Liver (tissue), 9 donors: ENCODE results near the gene AGTRAP. TPM values are rescaled to one million over a fixed set of nuclear protein-coding genes. Genes with fewer than 3 reads are reported as not detected.

Experiments
- DNase-seq: peaks from one replicate; pipeline ENCODE4 v3.0.0-alpha.2; 2017; ENCODE audit warnings: low spot score
- H3K27ac ChIP-seq, 2 donors: one replicate each; pipeline ENCODE4 v1.7.0; 2013; ENCODE audit warnings: inconsistent platforms in 2 of 2, low read length in 2 of 2, control low read depth in 1 of 2, low read depth in 1 of 2, mild to moderate bottlenecking in 1 of 2
- H3K27me3 ChIP-seq, 4 donors: one replicate each; pipeline versions ENCODE4 v1.6.1 to v1.7.0; 2013; ENCODE audit warnings: low read length in 3 of 4, inconsistent platforms in 1 of 4, mild to moderate bottlenecking in 1 of 4, moderate library complexity in 1 of 4; ENCODE audit not compliant: control insufficient read depth in 4 of 4, insufficient read depth in 4 of 4
- H3K36me3 ChIP-seq, 4 donors: one replicate each; pipeline versions ENCODE4 v1.6.1 to v1.7.0; 2013; ENCODE audit warnings: low read length in 3 of 4, mild to moderate bottlenecking in 3 of 4, low read depth in 1 of 4, moderate library complexity in 1 of 4; ENCODE audit not compliant: control insufficient read depth in 4 of 4, insufficient read depth in 3 of 4
- H3K4me1 ChIP-seq, 4 donors: one replicate each; pipeline versions ENCODE4 v1.6.1 to v1.7.0; 2013; ENCODE audit warnings: low read length in 3 of 4, mild to moderate bottlenecking in 3 of 4, moderate library complexity in 1 of 4; ENCODE audit not compliant: control insufficient read depth in 4 of 4, insufficient read depth in 4 of 4
- H3K4me3 ChIP-seq, 3 donors: one replicate each; pipeline versions ENCODE4 v1.6.1 to v1.7.0; 2013; ENCODE audit warnings: low read length in 3 of 3, control low read depth in 1 of 3, low read depth in 1 of 3, mild to moderate bottlenecking in 1 of 3
- H3K9ac ChIP-seq, 2 donors: one replicate each; pipeline ENCODE4 v1.7.0; 2013; ENCODE audit warnings: low read length in 2 of 2, mild to moderate bottlenecking in 2 of 2, moderate library complexity in 2 of 2, control low read depth in 1 of 2, low read depth in 1 of 2
- H3K9me3 ChIP-seq, 4 donors: one replicate each; pipeline versions ENCODE4 v1.6.1 to v1.7.0; 2013; ENCODE audit warnings: low read length in 3 of 4; ENCODE audit not compliant: control insufficient read depth in 4 of 4
- ATF3 ChIP-seq: IDR thresholded peaks from 2 replicates; pipeline ENCODE4 v1.6.1; 2016; ENCODE audit warnings: antibody characterized with exemption
- CTCF ChIP-seq: fragments of 150-350 bp; IDR thresholded peaks from 2 replicates; pipeline ENCODE4 v1.5.1; 2017; ENCODE audit warnings: improper control_type of control experiment, low read depth, low read length; ENCODE audit not compliant: missing input control
- FOXA1 ChIP-seq: IDR thresholded peaks from 2 replicates; pipeline ENCODE4 v1.6.1; 2016; ENCODE audit warnings: antibody characterized with exemption
- FOXA2 ChIP-seq: IDR thresholded peaks from 2 replicates; pipeline ENCODE4 v1.6.1; 2016; ENCODE audit warnings: antibody characterized with exemption
- HNF4A ChIP-seq, 2 donors: conservative IDR thresholded peaks; 2 replicates each; pipeline ENCODE4 v1.6.1; 2016; ENCODE audit warnings: antibody characterized with exemption in 2 of 2, mild to moderate bottlenecking in 2 of 2
- HNF4G ChIP-seq: IDR thresholded peaks from 2 replicates; pipeline ENCODE4 v1.6.1; 2016; ENCODE audit warnings: antibody characterized with exemption
- JUND ChIP-seq, 2 donors: IDR thresholded peaks; 2 replicates each; pipeline ENCODE4 v1.6.1; 2016; ENCODE audit warnings: antibody characterized with exemption in 2 of 2
- NR2F2 ChIP-seq: IDR thresholded peaks from 2 replicates; pipeline ENCODE4 v1.6.1; 2016; ENCODE audit warnings: antibody characterized with exemption
- RAD21 ChIP-seq, 2 donors: IDR thresholded peaks; 2 replicates each; pipeline ENCODE4 v1.6.1; 2016; ENCODE audit warnings: antibody characterized with exemption in 2 of 2, mild to moderate bottlenecking in 2 of 2
- REST ChIP-seq: IDR thresholded peaks from 2 replicates; pipeline ENCODE4 v1.6.1; 2016; ENCODE audit warnings: antibody characterized with exemption, mild to moderate bottlenecking
- SP1 ChIP-seq: IDR thresholded peaks from 2 replicates; pipeline ENCODE4 v1.6.1; 2018; ENCODE audit warnings: antibody characterized with exemption, mild to moderate bottlenecking
- TAF1 ChIP-seq: conservative IDR thresholded peaks from 2 replicates; pipeline ENCODE4 v1.6.1; 2016; ENCODE audit warnings: antibody characterized with exemption, mild to moderate bottlenecking
- YY1 ChIP-seq: IDR thresholded peaks from 2 replicates; pipeline ENCODE4 v1.6.1; 2016; ENCODE audit warnings: antibody characterized with exemption, mild to moderate bottlenecking
- ZBTB33 ChIP-seq: IDR thresholded peaks from 2 replicates; pipeline ENCODE4 v1.6.1; 2016; ENCODE audit warnings: antibody characterized with exemption
- WGBS: extraction: QIAGEN DNeasy Blood & Tissue Kit; methylation state at CpG from one replicate; pipeline ENCODE4 v1.1.7; 2013; 5-methylcytosine and 5-hydroxymethylcytosine counted together
- polyA plus RNA-seq, 2 donors: library from polyadenylated mRNA; stranded (reverse) in 1 of 2; unstranded in 1 of 2; fragments of 200-250 nt in 1 of 2; fragments of >200 nt in 1 of 2; fragmentation: Nextera tagmentation in 1 of 2; extraction: Ambion mirVana in 1 of 2; gene quantifications; one replicate each; pipeline versions ENCODE4 v1.2.1 to v1.2.3, GENCODE V29; 2013 to 2015
- total RNA-seq, 2 donors: library from RNA; depleted of rRNA; stranded (reverse); fragments of >200 nt; gene quantifications; one replicate each; pipeline ENCODE4 v1.2.3, GENCODE V29; 2014
- donor health status: healthy.
- donor health status: healthy.
- donor health status: healthy.
- donor health status: healthy.
- donor health status: healthy.

Gene AGTRAP
- total and polyA plus RNA-seq, 4 donors, result 8.5 to 19.3 (median 17.5) TPM

GRCh38 chr1:11741919-11742558 lies 6.1 kb downstream of the AGTRAP start:
- H3K4me3 ChIP-seq, result no peak overlapping the region
- no peak overlapping the region for H3K27ac ChIP-seq
- TF ChIP-seq CTCF, result no peak
- no peak for TF ChIP-seq FOXA1
- TF ChIP-seq HNF4G, result no peak
- TF ChIP-seq RAD21 (IDR thresholded peaks at IDR 0.05), result no peak
- TF ChIP-seq SP1, result no peak
- no peak for TF ChIP-seq ZBTB33
- TF ChIP-seq JUND (IDR thresholded peaks at IDR 0.05), result no peak
- no peak for TF ChIP-seq YY1
- no peak for TF ChIP-seq NR2F2
- no peak for TF ChIP-seq HNF4A (conservative IDR thresholded peaks at IDR 0.05)
- no peak for TF ChIP-seq TAF1
- no peak for TF ChIP-seq REST
- no peak for TF ChIP-seq FOXA2
- no peak for TF ChIP-seq ATF3
- no peak for DNase-seq
- H3K27me3 ChIP-seq, result no peaks in the 10 kb centered on the region
- no peak overlapping the region for H3K9ac ChIP-seq
- peaks cover 0 to 3% (median 3%) of the 10 kb centered on the region in 4 donors for H3K4me1 ChIP-seq
- H3K9me3 ChIP-seq, result no peaks in the 10 kb centered on the region
- WGBS, result 91% methylated on average over 5 of the region's 5 CpGs
- H3K36me3 ChIP-seq, result peaks cover 0 to 9% (median 0%) of the 10 kb centered on the region in 4 donors

GRCh38 chr1:11744287-11744686 lies 8.4 kb downstream of the AGTRAP start:
- Histone ChIP-seq H3K27ac (no peak overlapping the region), H3K27me3 (no peaks in the 10 kb centered on the region), H3K4me3 (no peak overlapping the region), H3K36me3 (peaks cover 0 to 17% (median 0%) of the 10 kb centered on the region in 4 donors), H3K4me1 (no peaks in the 10 kb centered on the region), H3K9me3 (no peaks in the 10 kb centered on the region), H3K9ac (no peak overlapping the region)
- DNase-seq, result no peak
- WGBS, result 94% methylated on average over 9 of the region's 9 CpGs
- TF ChIP-seq YY1, result no peak
- no peak for TF ChIP-seq ATF3
